A549 (cell line): ENCODE measurements around the gene FNDC3A. TPM values are rescaled to one million over a fixed set of nuclear protein-coding genes. Genes with fewer than 3 reads are reported as not detected.

Experiments used
- ATAC-seq, 2 experiments: fragments of 200-7000 bp in 1 of 2; fragments of >200 bp in 1 of 2; cut with Nextera tagmentation in 1 of 2; cut with Tn5 transposase in 1 of 2; 3 replicates each; pipeline versions ENCODE4 v1.8.0 to v1.9.1; 2018 to 2020; ENCODE audit warnings: mild to moderate bottlenecking in 1 of 2, moderate library complexity in 1 of 2
- CTCF ChIA-PET: fragments of 300-600 bp; sonication (Branson Sonifier 250); formaldehyde crosslinking; extraction: SDS; loops from one replicate; lab custom pipeline; 2021; ENCODE audit warnings: antibody characterized with exemption, inconsistent platforms; lab: Yijun Ruan, JAX
- POLR2A ChIA-PET: fragments of 350-600 bp; formaldehyde crosslinking; extraction: SDS; loops from one replicate; lab custom pipeline; 2021; ENCODE audit warnings: antibody characterized with exemption, inconsistent platforms; lab: Yijun Ruan, JAX
- DNase-seq, 2 experiments: peaks; one replicate each; pipeline versions ENCODE4 v3.0.0 to v3.0.0-alpha.2; 2011 to 2016; ENCODE audit warnings: low read depth in 1 of 2, low spot score in 1 of 2
- FAIRE-seq: peaks from 2 replicates; lab custom pipeline; 2011; peaks lifted over from hg19 to GRCh38; lab: Jason Lieb, UNC
- H3K27ac ChIP-seq, 2 experiments: fragments of >200 bp; sonication (Bioruptor Twin); formaldehyde crosslinking; 3 replicates each; pipeline ENCODE4 v1.5.1; 2016 to 2017
- H3K4me1 ChIP-seq: fragments of >200 bp; sonication (Bioruptor Twin); formaldehyde crosslinking; 3 replicates; pipeline ENCODE4 v1.6.1; 2016
- H3K4me2 ChIP-seq: fragments of >200 bp; sonication (Bioruptor Twin); formaldehyde crosslinking; 3 replicates; pipeline ENCODE4 v1.6.1; 2016
- H3K4me3 ChIP-seq: fragments of >200 bp; sonication (Bioruptor Twin); formaldehyde crosslinking; 3 replicates; pipeline ENCODE4 v1.5.1; 2016
- H3K9me3 ChIP-seq: fragments of >200 bp; sonication (Bioruptor Twin); formaldehyde crosslinking; 3 replicates; pipeline ENCODE4 v1.6.1; 2016
- CBX2 ChIP-seq: fragments of 200-600 bp; sonication (generic); IDR thresholded peaks from 2 replicates; pipeline ENCODE4 v1.6.1; 2016; ENCODE audit warnings: low read depth, mild to moderate bottlenecking, borderline replicate concordance
- CEBPB ChIP-seq, 2 experiments: fragments of >200 bp in 1 of 2; sonication (Bioruptor Twin) in 1 of 2; formaldehyde crosslinking in 1 of 2; IDR thresholded peaks; 2 replicates each; pipeline ENCODE4 v1.6.1; 2012 to 2016
- CHD2 ChIP-seq: fragments of 150-350 bp; IDR thresholded peaks from 2 replicates; pipeline ENCODE4 v1.6.1; 2014; ENCODE audit warnings: low read length; ENCODE audit not compliant: partially characterized antibody
- E2F6 ChIP-seq: IDR thresholded peaks from 2 replicates; pipeline ENCODE4 v1.6.1; 2012; ENCODE audit warnings: low read depth, borderline replicate concordance
- EHMT2 ChIP-seq: fragments of 200-600 bp; sonication (generic); IDR thresholded peaks from 2 replicates; pipeline ENCODE4 v1.6.1; 2016; ENCODE audit warnings: antibody characterized with exemption, low read depth, mild to moderate bottlenecking, moderate library complexity
- FOXS1 ChIP-seq: fragments of 250-450 bp; sonication (Bioruptor Pico); IDR thresholded peaks from 2 replicates; pipeline ENCODE4 v1.5.0; 2020; ENCODE audit warnings: mild to moderate bottlenecking, moderate library complexity
- HOXB5 ChIP-seq: fragments of 250-450 bp; sonication (Bioruptor Pico); IDR thresholded peaks from 2 replicates; pipeline ENCODE4 v1.5.0; 2020; ENCODE audit warnings: mild to moderate bottlenecking, moderate library complexity
- JUN ChIP-seq, 2 experiments: fragments of >200 bp; sonication (Bioruptor Twin); formaldehyde crosslinking; IDR thresholded peaks; 2 replicates in 1 of 2; 3 replicates in 1 of 2; pipeline ENCODE4 v1.6.1; 2016 to 2017
- JUNB ChIP-seq: fragments of >200 bp; sonication (Bioruptor Twin); formaldehyde crosslinking; IDR thresholded peaks from 2 replicates; pipeline ENCODE4 v1.6.1; 2016
- MAFK ChIP-seq: fragments of 450-650 bp; IDR thresholded peaks from 2 replicates; pipeline ENCODE4 v1.6.1; 2014; ENCODE audit not compliant: partially characterized antibody
- MAZ ChIP-seq: fragments of 150-350 bp; IDR thresholded peaks from 2 replicates; pipeline ENCODE4 v1.6.1; 2014; ENCODE audit warnings: antibody characterized with exemption, low read depth, low read length, borderline replicate concordance
- NFE2L2 ChIP-seq: fragments of 150-350 bp; conservative IDR thresholded peaks from 2 replicates; pipeline ENCODE4 v1.6.1; 2014; ENCODE audit warnings: low read length
- NPAS2 ChIP-seq: fragments of 250-450 bp; sonication (Bioruptor Pico); IDR thresholded peaks from 2 replicates; pipeline ENCODE4 v1.8.0; 2022; ENCODE audit warnings: mild to moderate bottlenecking, moderate library complexity, borderline replicate concordance
- POLR2A ChIP-seq: IDR thresholded peaks from 2 replicates; pipeline ENCODE4 v1.6.1; 2012; ENCODE audit warnings: mild to moderate bottlenecking, low read length
- RAD21 ChIP-seq, 2 experiments: fragments of >200 bp in 1 of 2; sonication (Bioruptor Twin) in 1 of 2; formaldehyde crosslinking in 1 of 2; IDR thresholded peaks in 1 of 2; conservative IDR thresholded peaks in 1 of 2; 2 replicates in 1 of 2; 3 replicates in 1 of 2; pipeline ENCODE4 v1.6.1; 2012 to 2018; ENCODE audit warnings: inconsistent platforms in 1 of 2
- RARB ChIP-seq: fragments of 250-450 bp; sonication (Bioruptor Pico); IDR thresholded peaks from 2 replicates; pipeline ENCODE4 v1.8.0; 2021; ENCODE audit warnings: mild to moderate bottlenecking, moderate library complexity
- SMC3 ChIP-seq: fragments of >200 bp; sonication (Bioruptor Twin); formaldehyde crosslinking; IDR thresholded peaks from 3 replicates; pipeline ENCODE4 v1.6.1; 2018; ENCODE audit warnings: inconsistent platforms
- SREBF2 ChIP-seq: fragments of 450-650 bp; IDR thresholded peaks from 2 replicates; pipeline ENCODE4 v1.6.1; 2014; ENCODE audit warnings: mild to moderate bottlenecking, moderate library complexity
- TFCP2L1 ChIP-seq: fragments of 250-450 bp; sonication (Bioruptor Pico); IDR thresholded peaks from 2 replicates; pipeline ENCODE4 v1.5.0; 2021; ENCODE audit warnings: mild to moderate bottlenecking
- ZC3H11A ChIP-seq: fragments of 450-650 bp; IDR thresholded peaks from 2 replicates; pipeline ENCODE4 v1.6.1; 2014; ENCODE audit warnings: antibody characterized with exemption, mild to moderate bottlenecking
- ZNF302 ChIP-seq: fragments of 250-450 bp; sonication (Bioruptor Pico); IDR thresholded peaks from 2 replicates; pipeline ENCODE4 v1.9.0; 2021; ENCODE audit warnings: inconsistent platforms, mild to moderate bottlenecking, moderate library complexity
- ZSCAN20 ChIP-seq: fragments of 250-450 bp; sonication (Bioruptor Pico); IDR thresholded peaks from 2 replicates; pipeline ENCODE4 v1.8.0; 2022; ENCODE audit warnings: mild to moderate bottlenecking, moderate library complexity
- WGBS: methylation state at CpG from one replicate; pipeline ENCODE4 v1.1.6; 2017; ENCODE audit errors: missing lambda C conversion rate; 5-methylcytosine and 5-hydroxymethylcytosine counted together
- polyA plus RNA-seq, 4 experiments: library from polyadenylated mRNA; depleted of rRNA in 3 of 4; stranded (reverse); fragments of >200 nt; fragmentation: RNase III in 1 of 4; extraction: RNeasy Plus Mini Kit Qiagen cat#74134 plus additional on column Dnase treatment in 1 of 4; gene quantifications; 2 replicates in 3 of 4; 3 replicates in 1 of 4; pipeline ENCODE4 v1.2.3, GENCODE V29; 2011 to 2017
- TF ChIP-seq, protein P1 (sequence below): fragments of >200 bp; sonication (Bioruptor Twin); formaldehyde crosslinking; IDR thresholded peaks from 3 replicates; pipeline ENCODE4 v1.6.1; 2016
- TF ChIP-seq, protein P2 (sequence below): IDR thresholded peaks from 2 replicates; pipeline ENCODE4 v1.6.1; 2012
- TF ChIP-seq, protein P3 (sequence below): fragments of 450-650 bp; IDR thresholded peaks from 2 replicates; pipeline ENCODE4 v1.6.1; 2014; ENCODE audit warnings: antibody characterized with exemption
- TF ChIP-seq, protein P4 (sequence below): fragments of >200 bp; sonication (Bioruptor Twin); formaldehyde crosslinking; IDR thresholded peaks from 3 replicates; pipeline ENCODE4 v1.5.1; 2016

Gene FNDC3A
- polyA plus RNA-seq, 2 of the 4 experiments (the other 2 are of a cell fraction), result 16.0 to 32.6 TPM

DNA sequence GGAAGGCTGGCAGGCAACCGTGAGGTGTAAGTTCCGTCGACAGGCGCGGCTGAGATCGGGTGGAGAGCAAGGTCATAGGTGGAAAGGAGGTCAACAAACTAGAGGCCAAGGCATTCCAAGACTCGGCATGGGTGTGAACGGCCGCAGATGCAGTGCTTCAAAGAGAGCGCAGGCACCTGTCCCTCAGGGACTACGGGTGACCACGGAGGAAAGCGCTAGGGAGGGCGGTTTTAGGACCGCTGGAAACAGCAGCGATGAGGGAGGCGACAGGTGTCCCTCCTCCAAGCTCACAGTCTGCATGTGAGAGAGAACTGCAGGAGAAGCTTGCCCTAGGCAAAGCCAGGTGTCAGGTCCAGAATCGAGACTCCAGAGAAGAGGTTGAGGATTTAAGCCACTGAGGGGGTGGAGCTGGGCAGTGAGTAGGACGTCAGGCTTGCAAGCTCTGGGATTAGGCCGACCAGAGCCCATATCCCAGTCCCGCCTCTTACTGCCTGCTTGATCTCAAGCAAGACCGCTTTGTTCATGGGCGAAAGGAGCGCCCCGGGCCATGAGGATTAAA, 242.9 kb downstream of the FNDC3A start:
- DNase-seq, result no peak
- Histone ChIP-seq H3K9me3 (no peaks in the 10 kb centered on the region), H3K4me2 (no peak overlapping the region), H3K4me3 (no peak overlapping the region), H3K4me1 (no peaks in the 10 kb centered on the region), H3K27ac (no peak overlapping the region)
- POLR2A ChIA-PET, result no interaction called here
- TF ChIP-seq ZSCAN20 (CRISPR knock-in tag), result no peak
- TF ChIP-seq EHMT2, result no peak
- no peak for TF ChIP-seq MAZ
- no peak for TF ChIP-seq HOXB5
- no peak for TF ChIP-seq ZNF302 (CRISPR knock-in tag)
- no peak for TF ChIP-seq CHD2
- TF ChIP-seq, protein P1, sequence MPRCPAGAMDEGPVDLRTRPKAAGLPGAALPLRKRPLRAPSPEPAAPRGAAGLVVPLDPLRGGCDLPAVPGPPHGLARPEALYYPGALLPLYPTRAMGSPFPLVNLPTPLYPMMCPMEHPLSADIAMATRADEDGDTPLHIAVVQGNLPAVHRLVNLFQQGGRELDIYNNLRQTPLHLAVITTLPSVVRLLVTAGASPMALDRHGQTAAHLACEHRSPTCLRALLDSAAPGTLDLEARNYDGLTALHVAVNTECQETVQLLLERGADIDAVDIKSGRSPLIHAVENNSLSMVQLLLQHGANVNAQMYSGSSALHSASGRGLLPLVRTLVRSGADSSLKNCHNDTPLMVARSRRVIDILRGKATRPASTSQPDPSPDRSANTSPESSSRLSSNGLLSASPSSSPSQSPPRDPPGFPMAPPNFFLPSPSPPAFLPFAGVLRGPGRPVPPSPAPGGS, result no peak
- TF ChIP-seq CEBPB (IDR thresholded peaks at IDR 0.05), result no peak
- TF ChIP-seq ZC3H11A, result no peak
- TF ChIP-seq SREBF2, result no peak
- no peak for TF ChIP-seq TFCP2L1
- no peak for TF ChIP-seq RAD21 (conservative IDR thresholded peaks at IDR 0.05 in 1 of 2, IDR thresholded peaks at IDR 0.05 in 1 of 2)
- TF ChIP-seq CBX2, result no peak
- no peak for TF ChIP-seq RARB (CRISPR knock-in tag)
- no peak for TF ChIP-seq MAFK
- TF ChIP-seq NFE2L2, result no peak
- TF ChIP-seq JUNB, result no peak
- no peak for TF ChIP-seq E2F6
- WGBS, result 91% methylated on average over 25 of the region's 25 CpGs
- CTCF ChIA-PET, result interaction anchor here (0.6 to 1.0 kb wide), 2 partner anchors 24 to 252 kb away, joined by 3 to 4 read pairs; no protein-coding TSS in a partner anchor
- no peak for ATAC-seq
- FAIRE-seq, result no peak

- TF ChIP-seq, protein P2, sequence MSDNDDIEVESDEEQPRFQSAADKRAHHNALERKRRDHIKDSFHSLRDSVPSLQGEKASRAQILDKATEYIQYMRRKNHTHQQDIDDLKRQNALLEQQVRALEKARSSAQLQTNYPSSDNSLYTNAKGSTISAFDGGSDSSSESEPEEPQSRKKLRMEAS, result peak; percentile 45; the same call in 1 of the 2 replicates
- no peak for TF ChIP-seq NPAS2 (CRISPR knock-in tag)
- ATAC-seq (no peak; a peak in 3 of 6 replicates), FAIRE-seq (no peak), DNase-seq (no peak)
- H3K4me1 ChIP-seq, result no peaks in the 10 kb centered on the region
- ChIA-PET POLR2A (interaction anchor here (0.6 to 1.0 kb wide), 4 partner anchors 12 to 243 kb away, joined by 3 to 5 read pairs (median 3); partner anchors contain the start of gene CDADC1), CTCF (interaction anchor here (1.0 to 1.5 kb wide), 5 partner anchors 10 to 61 kb away, joined by 3 to 4 read pairs (median 3); no protein-coding TSS in a partner anchor)
- H3K27ac ChIP-seq, result peak overlapping the region; percentile 71 to 89
- H3K9me3 ChIP-seq, result no peaks in the 10 kb centered on the region
- 36% methylated on average over 10 of the region's 17 CpGs for WGBS
- peak overlapping the region; percentile 58 for H3K4me3 ChIP-seq
- H3K4me2 ChIP-seq, result peak overlapping the region; percentile 77
These were observed 243.9 kb downstream of the FNDC3A start for GRCh38 chr13:49219647-49220035.

DNA sequence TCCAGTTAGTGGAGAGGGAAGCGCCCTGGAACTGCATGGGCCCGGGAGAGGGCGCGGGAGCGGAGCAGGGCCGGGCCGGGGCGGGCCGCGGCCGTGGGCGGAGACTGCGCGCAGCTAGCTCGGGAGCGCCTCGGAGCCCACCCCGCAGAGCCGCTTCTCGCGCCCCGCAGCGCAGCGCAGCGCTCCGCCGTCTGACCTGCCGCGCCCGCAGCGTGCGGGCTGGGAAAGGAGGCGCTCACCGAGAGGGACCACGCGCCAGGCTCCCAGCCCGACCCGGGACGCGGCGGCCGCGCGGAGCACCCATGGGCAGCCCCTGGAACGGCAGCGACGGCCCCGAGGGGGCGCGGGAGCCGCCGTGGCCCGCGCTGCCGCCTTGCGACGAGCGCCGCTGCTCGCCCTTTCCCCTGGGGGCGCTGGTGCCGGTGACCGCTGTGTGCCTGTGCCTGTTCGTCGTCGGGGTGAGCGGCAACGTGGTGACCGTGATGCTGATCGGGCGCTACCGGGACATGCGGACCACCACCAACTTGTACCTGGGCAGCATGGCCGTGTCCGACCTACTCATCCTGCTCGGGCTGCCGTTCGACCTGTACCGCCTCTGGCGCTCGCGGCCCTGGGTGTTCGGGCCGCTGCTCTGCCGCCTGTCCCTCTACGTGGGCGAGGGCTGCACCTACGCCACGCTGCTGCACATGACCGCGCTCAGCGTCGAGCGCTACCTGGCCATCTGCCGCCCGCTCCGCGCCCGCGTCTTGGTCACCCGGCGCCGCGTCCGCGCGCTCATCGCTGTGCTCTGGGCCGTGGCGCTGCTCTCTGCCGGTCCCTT, 244.5 kb downstream of the FNDC3A start, which contains the start of gene MLNR:
MLNR (plus strand) TSS at position 303 of the 820 bp plus-strand sequence; CDS start at position 303, 0 bp downstream.
- H3K9me3 ChIP-seq, result no peaks in the 10 kb centered on the region
- peak; percentile 94 to 98 for ATAC-seq
- no peak for FAIRE-seq
- H3K4me3 ChIP-seq, result peak within 1 kb of the TSS; percentile 58
- H3K27ac ChIP-seq, result peak within 1 kb of the TSS; percentile 71 to 89
- WGBS, result 97% methylated on average over 25 of the region's 111 CpGs
- no peaks in the 10 kb centered on the region; the same call in 2 of the 3 replicates for H3K4me1 ChIP-seq
- ChIA-PET CTCF (interaction anchor here (0.6 to 1.5 kb wide), 6 partner anchors 9 to 242 kb away, joined by 3 to 4 read pairs (median 3); no protein-coding TSS in a partner anchor), POLR2A (interaction anchor here (0.6 to 1.0 kb wide), 3 partner anchors 11 to 244 kb away, joined by 3 to 5 read pairs (median 3); partner anchors contain the start of gene CDADC1)
- peak; percentile 67 to 68 for DNase-seq
- peak within 1 kb of the TSS; percentile 77 for H3K4me2 ChIP-seq
- TF ChIP-seq SMC3, result peak; percentile 22
- peak in 1 of 2 experiments; percentile 35; a peak in 1 of 5 replicates for TF ChIP-seq JUN (IDR thresholded peaks at IDR 0.05)
- no peak for TF ChIP-seq FOXS1
- TF ChIP-seq, protein P3, sequence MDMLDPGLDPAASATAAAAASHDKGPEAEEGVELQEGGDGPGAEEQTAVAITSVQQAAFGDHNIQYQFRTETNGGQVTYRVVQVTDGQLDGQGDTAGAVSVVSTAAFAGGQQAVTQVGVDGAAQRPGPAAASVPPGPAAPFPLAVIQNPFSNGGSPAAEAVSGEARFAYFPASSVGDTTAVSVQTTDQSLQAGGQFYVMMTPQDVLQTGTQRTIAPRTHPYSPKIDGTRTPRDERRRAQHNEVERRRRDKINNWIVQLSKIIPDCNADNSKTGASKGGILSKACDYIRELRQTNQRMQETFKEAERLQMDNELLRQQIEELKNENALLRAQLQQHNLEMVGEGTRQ, result no peak
- TF ChIP-seq, protein P2, result 0 out of 2 replicates have a peak, but pooled peaks have one; percentile 16
- TF ChIP-seq, protein P4, sequence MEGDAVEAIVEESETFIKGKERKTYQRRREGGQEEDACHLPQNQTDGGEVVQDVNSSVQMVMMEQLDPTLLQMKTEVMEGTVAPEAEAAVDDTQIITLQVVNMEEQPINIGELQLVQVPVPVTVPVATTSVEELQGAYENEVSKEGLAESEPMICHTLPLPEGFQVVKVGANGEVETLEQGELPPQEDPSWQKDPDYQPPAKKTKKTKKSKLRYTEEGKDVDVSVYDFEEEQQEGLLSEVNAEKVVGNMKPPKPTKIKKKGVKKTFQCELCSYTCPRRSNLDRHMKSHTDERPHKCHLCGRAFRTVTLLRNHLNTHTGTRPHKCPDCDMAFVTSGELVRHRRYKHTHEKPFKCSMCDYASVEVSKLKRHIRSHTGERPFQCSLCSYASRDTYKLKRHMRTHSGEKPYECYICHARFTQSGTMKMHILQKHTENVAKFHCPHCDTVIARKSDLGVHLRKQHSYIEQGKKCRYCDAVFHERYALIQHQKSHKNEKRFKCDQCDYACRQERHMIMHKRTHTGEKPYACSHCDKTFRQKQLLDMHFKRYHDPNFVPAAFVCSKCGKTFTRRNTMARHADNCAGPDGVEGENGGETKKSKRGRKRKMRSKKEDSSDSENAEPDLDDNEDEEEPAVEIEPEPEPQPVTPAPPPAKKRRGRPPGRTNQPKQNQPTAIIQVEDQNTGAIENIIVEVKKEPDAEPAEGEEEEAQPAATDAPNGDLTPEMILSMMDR, result peak; percentile 38
- TF ChIP-seq E2F6, result 0 out of 2 replicates have a peak, but pooled peaks have one; percentile 69
- TF ChIP-seq EHMT2, result no peak
- peak; percentile 47 for TF ChIP-seq POLR2A
